Activated naive CD4-positive, alpha-beta T cell treated with anti-CD3 and anti-CD28 coated beads, Interleukin-2, amount 50 U/mL, for 16 hours (primary cell): Measurements from ENCODE around the gene COQ4.

Experiments used
- DNase-seq: peaks from one replicate; pipeline ENCODE4 v3.0.0-alpha.2; 2020

The COQ4 gene

DNA sequence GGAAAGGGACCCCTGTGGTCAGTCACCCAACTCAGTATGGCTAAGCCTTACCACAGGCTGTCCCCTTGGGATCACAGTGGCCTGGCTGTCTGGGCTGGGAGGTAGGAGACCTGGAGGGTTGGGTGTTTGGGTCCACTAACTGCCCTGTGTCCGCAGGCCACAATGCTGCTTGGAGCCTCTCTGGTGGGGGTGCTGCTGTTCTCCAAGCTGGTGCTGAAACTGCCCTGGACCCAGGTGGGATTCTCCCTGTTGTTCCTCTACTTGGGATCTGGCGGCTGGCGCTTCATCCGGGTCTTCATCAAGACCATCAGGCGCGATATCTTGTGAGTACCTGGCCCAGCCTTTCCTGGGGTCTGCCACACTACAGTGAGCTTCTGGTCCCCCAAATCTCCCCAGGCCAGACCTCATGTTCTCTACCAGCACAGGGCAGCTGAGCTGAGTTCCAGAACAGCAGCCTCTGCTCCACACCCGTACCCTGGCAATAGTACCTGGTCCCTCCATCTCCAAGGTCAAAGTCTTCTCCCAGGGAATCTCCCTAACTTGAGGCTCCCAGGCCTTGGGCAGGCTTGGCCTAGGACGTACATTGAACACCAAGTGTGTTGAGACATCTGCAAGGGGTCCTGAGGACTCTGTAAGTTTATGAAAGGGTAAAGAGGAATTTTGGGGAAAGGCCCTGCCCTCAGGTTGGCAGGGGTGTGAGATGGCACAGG is 20.5 kb downstream of the COQ4 start:
- no peak for DNase-seq

DNA sequence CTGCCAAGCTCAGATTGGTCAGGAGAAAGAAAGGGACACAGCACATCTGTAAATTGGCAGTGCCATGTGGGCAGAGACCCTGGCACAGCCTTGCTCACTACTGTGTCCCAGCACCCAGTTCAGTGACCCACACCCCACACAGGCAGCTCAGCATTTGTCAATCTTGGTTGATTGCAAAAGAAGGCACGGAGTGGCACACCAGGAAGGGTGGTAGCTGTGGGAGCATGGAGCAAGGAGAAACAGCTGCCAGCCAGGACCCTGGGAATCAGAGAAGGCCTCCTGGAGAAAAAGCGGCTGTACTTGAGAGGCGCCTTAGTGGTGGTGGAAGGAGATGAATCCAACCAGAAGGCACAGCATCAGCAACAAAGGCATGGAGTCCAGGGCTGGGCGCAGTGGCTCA is 21.2 kb downstream of the COQ4 start:
- DNase-seq: no peak

DNA sequence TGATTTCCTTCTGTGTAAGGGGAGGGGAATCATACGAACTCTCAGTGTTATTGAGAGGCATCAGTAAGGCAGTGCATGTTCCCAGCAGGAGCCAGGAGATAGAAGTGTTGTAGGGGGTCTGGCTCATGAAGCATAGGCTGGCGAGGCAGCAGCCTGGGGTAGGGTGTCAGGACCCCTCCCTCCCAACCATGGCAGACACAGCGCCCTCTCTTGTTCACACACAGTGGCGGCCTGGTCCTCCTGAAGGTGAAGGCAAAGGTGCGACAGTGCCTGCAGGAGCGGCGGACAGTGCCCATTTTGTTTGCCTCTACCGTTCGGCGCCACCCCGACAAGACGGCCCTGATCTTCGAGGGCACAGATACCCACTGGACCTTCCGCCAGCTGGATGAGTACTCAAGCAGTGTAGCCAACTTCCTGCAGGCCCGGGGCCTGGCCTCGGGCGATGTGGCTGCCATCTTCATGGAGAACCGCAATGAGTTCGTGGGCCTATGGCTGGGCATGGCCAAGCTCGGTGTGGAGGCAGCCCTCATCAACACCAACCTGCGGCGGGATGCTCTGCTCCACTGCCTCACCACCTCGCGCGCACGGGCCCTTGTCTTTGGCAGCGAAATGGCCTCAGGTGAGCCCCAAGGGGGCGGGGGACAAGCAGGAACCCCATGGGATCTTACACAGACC is 22.4 kb downstream of the COQ4 start:
- DNase-seq: no peak

DNA sequence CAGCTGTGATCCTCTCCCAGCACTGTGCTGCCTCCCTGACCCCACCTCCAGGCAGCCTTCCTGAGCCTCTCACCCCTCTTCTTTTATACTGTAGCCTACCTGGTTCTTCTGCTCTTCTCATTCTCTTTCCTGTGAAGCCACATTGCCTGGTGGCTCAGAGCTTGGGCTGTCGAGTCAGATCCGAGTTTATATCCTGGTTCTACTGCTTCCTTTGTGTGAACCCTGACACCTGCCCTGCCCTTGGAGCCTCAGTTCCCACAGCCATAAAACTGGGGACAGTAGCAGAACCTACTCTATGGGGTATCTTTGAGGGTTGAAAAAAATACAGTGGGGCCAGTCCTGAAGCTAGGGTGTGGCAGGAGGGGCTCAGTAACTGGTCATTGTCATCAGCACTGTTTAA is 26.5 kb downstream of the COQ4 start:
- no peak for DNase-seq

DNA sequence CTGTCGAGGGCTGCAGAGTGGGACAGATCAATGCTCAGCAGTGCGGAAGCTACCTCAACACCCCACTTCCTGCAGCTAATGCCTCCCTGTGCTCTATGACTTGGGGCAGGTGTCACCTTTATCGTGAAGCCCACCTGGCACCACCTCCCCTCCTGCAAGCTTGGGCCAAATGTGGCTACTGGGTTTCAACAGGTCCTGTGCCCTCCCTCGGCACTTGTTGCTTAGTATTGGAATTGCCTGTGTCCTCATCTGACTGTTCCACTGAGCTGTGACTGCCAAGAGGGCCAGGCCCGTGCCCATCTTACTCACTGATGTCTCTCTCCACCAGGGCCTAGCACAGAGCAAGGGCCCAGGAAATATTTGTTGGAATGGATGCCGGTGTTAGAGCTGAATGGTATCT is 27.1 kb downstream of the COQ4 start:
- DNase-seq: no peak

DNA sequence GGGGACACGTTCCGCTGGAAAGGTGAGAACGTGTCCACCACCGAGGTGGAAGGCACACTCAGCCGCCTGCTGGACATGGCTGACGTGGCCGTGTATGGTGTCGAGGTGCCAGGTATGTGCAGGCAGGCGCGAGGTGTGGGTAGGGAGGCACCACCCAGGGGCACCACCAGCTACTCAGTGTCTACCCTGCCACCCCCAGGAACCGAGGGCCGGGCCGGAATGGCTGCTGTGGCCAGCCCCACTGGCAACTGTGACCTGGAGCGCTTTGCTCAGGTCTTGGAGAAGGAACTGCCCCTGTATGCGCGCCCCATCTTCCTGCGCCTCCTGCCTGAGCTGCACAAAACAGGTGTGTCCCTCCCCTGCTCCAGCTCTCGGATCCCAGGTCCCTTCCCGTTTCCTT is 32.8 kb downstream of the COQ4 start:
- no peak for DNase-seq

DNA sequence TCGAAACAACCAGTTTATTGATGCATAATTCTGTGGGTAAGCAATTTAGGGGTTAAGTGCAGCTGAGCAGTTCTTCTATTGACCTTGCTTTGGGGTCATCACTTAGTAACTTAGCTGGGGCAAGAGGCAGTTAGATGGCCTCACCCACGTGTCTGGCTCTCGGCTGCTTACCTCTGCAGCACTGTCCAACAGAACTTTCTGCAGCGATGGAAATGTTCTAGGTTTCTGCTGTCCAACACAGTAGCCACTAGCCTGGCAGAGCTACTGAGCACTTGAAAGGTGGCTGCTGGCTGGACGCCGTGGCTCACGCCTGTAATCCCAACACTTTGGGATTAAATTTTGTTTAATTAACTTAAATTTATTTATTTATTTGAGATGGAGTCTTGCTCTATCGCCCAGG is 35.5 kb downstream of the COQ4 start:
- no peak for DNase-seq

DNA sequence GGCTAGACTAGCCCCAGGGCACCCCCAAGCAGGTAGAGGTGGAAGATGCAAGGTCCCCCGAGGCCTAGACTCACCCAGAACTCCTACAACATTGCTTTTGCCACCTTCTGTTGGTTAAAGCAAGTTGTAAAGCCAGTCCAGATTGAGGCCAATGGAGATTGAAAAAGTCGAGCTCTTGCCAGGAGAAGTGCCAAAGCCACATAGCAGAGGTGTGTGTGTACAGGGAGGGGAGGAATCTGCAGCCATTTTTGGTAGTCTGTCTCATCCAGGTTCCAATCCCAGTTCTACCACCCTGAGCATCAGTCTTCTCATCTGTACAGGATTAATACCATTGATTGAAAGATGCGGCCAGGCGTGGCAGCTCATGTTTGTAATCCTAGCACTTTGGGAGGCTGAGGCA is 36.2 kb downstream of the COQ4 start:
- no peak for DNase-seq

DNA sequence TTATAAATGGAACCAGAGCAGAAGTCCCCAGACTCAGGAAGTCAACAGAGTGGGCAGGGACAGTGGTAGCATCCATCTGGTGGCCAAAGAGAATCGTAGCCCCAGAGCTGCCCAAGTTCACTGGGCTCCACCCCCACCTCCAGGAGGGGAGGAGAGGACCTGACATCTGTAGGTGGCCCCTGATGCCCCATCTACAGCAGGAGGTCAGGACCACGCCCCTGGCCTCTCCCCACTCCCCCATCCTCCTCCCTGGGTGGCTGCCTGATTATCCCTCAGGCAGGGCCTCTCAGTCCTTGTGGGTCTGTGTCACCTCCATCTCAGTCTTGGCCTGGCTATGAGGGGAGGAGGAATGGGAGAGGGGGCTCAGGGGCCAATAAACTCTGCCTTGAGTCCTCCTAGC is 38.2 kb downstream of the COQ4 start:
- no peak for DNase-seq

DNA sequence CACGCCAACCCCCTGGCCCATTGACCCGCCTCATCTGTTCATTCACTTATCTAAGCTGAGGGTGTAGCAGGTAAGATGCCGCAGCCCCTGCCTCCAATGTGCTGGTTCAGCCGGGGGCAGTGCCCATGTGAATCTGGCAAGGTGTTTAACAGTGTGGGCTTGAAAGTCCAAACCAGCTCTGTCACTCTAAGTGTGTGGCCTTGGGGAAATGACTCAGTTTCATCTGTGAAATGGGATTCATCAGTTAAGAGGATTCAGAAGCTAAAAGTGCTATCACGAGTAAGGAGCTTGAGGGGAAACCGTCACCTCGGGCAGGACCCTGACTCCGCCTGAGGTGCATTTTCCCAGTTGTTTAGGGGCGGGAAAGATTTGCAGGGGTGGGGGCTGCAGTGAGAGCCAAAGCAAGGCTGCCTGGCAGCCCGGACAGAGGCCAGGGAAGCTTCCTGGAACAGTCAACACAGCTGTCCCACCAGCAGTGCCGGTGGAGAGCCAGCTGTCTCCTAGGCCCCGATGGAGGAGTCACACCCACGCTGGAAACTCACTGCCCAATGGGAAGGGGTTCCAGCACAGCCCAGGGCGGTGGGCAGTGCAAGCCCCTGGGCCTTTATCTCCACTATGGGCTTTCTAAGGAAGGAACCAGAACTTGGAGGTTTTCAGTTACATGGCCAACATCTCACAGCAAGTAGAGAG is 38.8 kb downstream of the COQ4 start:
- no peak for DNase-seq

DNA sequence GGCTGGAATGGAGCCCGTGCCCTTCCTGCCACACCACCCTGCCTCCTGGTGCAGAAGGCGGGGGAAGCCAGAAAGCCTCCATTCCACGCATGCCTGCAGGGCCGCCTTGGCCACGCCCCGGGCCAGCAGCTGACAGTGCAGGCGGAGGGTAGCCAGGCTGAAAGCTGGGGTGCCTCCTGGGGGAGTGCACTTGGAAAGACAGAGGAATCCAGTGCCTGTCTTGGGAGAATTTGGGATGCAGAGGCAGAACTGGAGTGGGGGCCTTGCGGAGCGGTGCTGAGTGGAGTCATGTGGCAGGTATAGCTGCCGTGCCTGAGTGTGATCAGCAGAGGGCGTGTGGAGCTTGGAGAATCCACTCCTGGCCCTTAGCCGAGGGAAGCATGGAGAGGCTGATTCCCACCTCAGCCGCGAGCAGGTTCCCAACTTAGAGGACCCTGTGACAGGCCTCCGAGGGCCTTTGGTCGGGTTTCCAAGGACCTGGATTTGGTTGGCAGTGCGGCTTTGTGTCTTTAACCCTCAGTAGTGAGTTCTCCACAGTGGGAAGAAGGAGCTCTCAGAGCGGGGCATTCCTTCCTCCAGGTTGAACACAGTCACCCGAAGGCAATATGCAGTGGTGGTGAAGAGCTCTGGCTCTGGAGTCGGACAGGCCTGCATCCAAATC is 39.5 kb downstream of the COQ4 start:
- peak; percentile 66 for DNase-seq

DNA sequence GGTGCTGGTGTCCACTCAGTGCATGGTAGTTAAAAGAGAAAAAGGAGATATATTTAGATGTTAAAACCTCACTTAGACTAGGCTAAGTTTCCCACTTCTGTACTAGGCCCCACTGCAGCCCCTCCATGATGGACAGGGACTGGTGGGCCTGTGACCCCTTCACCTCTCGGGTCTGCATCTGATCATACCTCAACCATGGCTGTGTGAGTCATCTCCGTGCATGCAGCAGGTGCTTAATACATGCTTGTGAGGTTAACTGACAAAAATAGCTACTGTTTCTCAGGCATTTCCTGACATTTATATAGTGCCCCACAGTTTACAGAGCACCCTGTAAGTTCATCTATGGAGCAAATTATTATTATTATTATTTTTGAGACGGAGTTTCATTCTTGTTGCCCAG is 40.1 kb downstream of the COQ4 start:
- no peak for DNase-seq

DNA sequence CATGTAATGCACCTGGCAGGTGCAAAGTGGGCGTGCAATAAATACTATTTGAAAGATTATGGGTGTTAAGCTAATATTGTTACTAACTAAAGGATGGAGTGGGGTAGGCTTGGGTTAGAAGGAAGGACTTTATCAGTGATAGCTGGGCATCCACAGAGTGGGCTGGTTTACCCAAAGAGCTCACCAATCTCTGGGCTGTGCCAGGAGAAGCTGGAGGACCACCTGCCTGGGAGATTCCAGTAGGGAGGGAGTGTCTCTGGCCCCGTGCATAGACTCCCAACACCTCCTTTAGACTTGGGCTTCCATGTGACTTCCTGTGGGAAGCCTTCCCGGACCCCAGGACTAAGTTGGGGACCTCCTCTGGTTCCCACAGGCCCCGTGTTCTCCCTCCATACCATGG is 42.9 kb downstream of the COQ4 start:
- DNase-seq: no peak

DNA sequence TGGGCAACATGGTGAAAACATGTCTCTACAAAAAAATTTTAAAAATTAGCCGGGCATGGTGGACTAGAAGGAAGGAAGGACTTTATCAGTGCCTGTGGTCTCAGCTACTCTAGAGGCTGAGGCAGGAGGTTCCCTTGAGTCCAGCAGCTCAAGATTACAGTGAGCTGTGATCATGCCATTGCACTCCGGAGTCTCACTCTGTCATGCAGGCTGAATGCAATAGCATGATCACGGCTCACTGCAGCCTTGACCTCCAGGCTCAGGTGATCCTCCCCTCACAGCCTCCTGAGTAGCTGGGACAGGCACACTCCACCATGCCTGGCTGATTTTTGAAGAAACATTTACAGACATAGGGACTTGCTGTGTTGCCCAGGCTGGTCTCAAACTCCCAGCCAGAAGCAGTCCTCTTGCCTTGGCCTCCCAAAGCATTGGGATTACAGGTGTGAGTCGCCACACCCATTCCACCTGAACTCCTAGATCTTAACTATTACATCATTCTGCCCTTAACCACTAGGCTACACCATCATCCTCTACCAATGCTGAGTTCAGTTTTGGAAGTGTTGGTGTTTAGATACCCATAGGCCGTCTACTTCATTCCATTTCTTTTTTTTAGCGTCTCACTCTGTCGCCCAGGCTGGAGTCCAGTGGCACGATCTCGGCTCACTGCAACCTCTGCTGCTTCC is 46.5 kb downstream of the COQ4 start:
- DNase-seq: no peak

DNA sequence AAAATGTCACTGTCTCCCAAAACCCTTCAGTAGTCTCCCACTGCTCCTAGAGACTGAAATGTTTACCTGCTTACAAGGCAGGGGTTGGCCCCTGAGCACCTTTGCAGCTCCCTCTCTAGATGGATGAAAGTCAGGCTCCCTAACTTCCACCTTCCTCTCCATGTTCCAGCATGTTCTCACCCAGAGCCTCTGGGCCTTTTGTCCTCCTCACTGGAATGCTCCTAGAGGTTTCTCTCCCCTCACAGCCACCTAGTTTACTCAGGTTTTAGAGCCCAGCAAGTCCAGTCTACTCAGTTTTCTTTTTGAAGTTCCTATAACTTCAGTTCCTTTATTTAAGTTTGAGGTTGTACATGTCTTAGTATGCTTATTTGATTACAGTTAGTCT is 47.7 kb downstream of the COQ4 start:
- no peak for DNase-seq

DNA sequence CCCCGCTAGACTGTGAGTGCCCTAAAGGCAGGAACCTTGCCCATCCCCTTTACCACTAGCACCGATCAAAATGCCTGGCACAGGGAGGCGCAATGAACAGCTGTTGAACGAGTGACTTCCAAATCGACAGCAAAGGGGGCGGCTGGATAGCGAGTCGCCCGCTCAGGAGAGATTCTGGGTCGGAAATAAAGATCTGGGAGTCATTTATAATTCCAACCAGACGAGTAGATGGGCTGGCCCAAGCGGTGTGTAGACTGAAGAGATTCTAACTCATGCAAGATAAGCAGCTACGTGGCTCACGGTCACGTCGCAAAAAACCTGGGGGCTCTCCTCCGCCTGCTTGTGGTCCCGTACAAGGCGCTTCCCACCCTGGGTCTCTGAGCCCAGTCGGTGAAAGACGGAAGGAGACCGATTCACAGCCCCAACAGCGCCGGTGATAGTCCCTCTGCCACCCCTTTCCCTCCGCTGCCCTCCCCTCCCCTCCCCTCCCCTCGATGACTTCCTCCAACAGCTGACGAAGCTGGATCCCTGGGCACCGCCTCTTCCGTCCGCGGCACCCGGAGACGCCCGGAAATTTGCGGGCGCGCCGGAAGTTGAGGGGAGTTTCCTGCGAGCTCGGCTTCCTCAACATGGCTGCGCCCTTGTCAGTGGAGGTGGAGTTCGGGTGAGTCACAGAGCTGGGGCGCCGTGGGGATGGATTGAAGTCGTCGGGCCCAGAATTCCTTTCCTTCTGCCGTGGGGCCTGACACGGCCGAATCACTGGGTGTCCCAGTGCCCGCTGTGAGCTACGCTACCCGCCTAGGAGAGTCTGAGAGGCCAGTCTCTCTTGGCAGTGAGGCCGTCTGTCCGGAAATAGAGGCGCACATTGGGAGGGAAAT is 48.4 kb downstream of the COQ4 start, which contains the start of gene URM1:
Gene URM1 (plus strand): TSS at position 623 of the 878 bp plus-strand sequence. CDS start 7 bp downstream, at position 630.
- DNase-seq: peak; percentile 97

DNA sequence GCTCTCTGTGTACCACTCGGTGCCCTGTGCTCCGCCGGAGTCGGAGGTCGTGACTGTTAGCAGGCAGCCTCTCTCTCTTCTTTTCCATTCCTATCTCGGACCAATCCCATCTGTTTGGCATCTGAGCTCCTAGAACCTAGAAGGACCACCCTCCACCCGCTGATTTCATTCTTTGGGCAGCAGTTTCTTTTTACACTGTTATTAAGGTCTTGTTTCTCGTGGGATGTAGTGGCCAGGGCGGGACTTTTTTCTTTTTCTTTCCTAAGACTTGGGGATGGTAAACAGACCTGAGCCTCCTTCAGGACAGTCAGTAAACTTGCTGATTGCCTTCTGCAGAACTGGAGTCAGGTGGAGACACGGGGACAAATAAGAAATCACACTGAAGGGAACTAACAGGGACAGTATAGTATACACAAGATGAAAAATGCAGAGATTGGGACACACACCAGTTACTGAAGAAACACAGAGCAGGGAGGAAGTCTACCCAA is 49.0 kb downstream of the COQ4 start:
- no peak for DNase-seq

DNA sequence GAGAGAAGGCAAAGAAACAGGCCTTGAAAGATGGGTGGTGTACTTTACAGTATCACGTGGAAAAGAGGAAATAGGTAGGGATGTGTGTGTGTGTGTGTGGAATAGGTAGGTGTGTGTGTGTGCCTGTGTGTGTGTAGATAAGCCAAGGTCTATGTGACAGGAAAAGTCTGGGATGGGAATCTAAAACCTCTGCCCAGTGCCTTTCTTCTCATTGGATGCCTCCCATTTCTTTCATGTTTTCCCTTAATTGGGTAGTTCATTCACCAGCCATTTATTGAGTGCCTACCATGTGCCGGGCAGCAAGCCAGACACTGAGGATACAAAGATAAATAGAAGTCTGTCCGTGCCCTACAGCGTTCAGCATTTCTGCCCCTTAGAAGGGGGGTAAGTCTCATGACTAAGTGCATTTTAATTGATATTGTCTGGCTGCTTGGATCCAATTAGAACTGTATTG is 49.6 kb downstream of the COQ4 start:
- DNase-seq: no peak

DNA sequence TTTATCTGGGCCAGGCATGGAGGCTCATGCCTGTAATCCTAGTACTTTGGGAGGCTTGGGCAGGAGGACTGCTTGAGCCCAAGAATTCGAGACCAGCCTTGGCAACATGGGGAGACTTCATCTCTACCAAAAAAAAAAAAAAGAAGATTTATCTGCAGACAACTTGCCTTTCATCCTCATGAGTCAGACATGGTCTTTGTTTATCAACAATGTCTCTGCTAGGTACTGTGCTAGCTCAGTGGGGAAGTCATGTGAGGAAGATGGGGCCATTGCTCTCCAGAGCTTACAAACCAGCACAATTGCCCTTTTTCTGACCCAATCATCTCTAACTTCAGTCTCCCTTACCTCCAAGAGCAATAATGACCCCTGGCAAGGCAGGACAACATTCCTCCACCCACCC is 50.1 kb downstream of the COQ4 start:
- DNase-seq: no peak

DNA sequence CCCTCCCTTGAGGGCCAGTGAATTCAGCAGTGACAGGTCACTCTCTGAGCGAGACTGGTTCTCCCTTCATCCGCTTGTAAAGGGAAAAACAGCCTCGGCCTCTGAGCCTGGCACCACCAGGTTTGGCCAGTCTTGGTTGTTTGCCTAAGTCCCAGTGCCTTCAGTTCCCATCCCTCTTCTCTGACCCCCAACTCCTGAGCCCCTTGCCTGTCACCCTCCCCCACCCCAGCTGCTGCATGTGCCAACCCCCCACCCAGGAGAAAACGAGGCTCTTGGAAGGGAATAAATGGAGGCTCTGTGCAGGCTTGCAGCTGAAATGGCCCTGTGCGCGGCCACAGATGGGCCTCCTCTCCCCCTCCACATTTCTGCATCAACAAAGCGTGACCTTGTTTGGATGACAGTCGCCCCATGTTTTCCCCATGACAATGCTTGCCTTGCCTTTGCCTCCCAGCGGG is 51.6 kb downstream of the COQ4 start:
- DNase-seq: no peak

DNA sequence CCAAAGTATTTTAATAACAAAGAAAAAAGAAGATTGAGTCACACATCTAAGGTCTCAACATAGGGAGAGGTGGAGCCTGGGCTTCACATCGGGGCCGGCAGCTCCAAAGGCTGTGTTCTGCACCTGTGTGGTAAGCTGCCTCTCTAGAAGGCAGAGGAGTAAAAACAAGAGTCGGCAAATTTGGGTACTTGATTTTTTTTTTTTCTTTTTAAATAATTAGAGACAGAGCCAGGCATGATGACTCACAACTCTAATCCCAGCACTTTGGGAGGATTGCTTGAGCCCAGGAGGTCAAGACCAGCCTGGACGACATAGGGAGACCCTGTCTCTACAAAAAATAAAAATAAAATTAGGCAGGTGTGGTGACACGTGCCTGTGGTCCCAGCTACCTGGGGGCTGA is 53.2 kb downstream of the COQ4 start:
- DNase-seq: no peak

DNA sequence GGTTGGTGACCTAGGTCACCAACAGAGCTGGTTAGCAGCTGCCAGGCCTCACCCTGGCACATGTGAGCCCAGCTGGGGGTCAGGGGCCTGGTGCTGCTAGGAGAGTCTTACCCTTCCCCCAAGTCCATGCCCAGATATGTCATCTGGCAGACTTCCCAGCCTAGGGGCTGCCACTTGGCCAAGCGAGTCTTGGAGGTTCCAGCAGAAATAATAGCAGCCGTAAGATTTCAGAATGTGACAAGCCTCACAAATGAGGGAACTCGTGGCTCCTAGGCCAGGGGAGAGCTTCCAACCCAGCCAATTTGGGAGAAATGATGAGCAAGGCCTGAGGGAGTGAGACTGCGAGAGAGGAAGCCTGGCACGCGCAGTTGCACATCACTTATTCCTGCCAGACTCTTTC is 59.6 kb downstream of the COQ4 start:
- DNase-seq: no peak
